ENCODE results near the gene LIPM.
A peak's percentile ranks its signal among the peaks of the same experiment; 100 is the strongest.

The LIPM gene

DNA sequence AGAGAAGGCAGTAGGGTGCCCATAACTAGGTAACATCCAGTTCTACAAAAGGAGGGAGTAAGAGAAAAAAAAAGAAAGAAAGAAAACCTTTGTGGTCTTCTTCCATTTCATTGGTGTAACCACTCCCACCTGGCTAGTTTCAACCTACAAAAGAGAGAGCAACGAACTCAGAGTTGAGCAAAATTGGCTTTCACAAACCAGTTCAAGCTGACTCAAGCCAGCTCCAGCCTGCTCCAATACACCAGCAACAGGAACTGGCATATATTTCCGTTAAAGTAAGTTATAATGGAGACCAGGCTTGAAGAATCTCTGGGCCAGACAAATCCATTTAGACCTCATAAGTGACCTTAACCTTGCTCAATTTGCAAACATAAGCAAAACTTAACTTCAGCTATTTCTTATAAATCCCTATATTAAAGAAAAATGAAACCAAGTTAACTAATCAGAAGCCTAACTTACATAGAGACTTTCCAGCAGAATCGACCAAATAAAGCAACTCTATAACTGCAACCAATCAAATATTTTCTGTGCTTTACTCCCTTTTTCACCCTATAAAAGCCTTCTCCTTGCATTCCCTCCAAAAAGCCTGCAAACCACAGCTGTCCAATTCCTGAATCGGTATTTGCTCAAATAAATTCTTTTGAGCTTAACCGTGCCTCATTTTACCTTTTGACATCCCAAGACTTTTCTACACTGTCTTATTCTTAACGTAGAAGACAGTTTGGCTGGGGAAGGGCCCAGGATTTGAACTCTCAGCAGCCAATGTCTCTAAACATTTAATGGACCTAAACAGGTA lies 39.0 kb downstream of the LIPM start:
- DNase-seq = no peak

DNA sequence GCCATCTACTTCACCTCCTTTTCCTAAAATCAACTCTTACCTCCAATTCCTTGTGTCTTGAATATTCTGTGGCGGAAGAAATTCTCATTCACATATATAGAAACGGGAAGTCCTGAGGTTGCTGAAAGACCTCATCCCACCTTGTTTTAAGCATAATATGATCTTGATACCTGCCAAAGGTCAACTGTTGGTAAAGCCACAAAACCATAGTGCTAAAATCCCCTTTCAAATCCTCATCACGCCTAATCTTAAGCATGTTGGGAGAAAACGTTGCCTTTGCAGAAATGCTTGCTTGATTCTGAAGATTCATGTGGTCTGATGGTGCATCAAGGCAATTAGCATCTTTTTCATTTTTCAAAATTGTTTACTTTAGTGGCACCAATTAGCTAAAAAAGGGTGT lies 40.6 kb downstream of the LIPM start:
- DNase-seq = no peak

DNA sequence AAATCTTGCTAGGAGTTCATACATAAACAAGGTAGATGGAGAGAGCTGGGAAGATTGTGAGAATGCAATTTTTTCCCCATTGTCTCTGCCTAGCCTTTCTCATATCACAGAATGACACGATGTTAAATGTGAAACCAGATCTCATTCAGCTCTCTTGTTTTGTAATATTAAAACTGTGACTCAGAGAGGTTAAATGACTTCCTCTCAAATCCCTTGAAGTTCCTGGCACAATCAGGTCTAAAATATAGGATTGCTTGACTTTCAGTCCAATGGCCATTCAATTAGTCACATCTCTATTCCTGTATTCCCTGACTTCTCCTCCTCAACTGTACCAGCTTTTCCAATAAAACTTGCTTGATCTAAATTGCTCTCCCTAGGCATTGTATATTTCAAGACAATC lies 46.0 kb downstream of the LIPM start:
- no peak for DNase-seq

DNA sequence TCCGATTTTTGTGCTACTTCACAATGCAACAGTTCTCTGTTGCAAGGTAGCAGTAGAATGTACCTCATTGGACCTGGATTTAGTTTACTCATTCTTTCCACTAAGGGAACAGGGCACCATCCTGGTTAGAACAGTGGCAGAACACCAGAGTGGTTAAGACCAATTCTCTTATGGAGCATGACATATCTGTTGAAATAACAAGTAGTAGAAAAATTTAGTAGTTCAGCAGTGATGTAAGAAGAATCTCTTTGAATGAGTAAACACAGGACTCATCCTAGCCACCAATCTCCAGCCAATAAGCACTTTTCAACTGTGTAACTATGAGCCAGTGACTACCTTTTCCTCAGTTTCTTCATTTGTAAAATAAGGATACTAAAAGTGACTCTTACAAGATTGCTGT lies 46.7 kb downstream of the LIPM start:
- no peak for DNase-seq

DNA sequence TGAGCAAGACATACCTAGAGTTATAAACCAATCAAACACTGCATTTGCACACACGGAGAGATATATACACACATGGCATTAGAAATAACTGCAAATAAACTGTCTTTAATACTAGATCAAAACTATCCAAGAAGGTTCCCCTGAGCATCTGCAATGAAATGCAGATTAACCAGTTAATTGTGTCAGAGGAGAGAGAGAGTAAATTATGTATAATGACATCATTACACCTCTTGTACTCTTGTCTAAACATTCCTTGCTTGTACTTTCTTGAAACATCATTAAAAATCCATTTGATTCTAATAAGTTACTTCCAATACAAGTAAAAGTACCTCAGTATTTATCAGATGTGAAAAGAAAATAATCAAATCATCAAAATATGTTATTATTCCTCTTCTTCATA lies 48.2 kb downstream of the LIPM start:
- DNase-seq = no peak

DNA sequence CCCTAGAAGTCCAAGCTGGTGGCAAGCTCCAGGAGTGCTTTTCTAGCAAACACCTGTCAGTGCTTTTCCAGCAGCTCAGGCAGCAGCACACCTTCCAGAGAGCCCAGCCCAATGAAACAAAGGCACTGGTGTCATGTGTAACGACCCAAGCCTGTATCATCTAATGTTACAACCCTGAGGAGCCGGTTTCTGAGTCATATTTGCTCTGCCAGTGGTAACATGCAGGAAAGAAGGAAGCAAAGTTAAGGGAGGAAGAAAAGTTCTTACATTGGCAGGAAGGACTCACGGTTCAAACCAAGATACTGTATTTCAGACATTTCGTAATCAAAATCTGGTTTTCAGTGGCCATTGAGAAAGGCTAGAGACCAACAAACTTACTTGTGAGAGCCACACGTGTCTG lies 49.2 kb downstream of the LIPM start, which contains the start of gene ANKRD22:
TSS of gene ANKRD22 (minus strand) at position 139 of the 400 bp plus-strand sequence. CDS start 237 bp downstream, outside the sequence.
- DNase-seq = peak; percentile 23

DNA sequence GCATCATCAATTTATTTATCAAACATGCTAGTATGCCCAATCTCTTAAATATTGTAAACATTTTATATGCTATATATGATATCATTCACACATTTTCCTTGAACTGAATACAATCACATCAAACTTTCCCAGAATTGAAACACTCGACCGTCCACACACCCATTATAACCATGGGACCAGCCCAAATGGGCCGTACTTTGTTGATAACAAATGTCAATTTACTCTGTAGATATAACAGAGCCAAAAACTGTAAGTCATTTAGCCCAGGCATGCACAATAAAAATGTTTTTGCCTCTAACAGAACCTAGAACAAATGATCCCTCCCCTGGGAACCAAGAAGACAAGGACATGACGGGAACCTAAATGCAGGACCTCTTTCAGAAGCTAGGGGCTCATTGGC lies 49.8 kb downstream of the LIPM start:
- DNase-seq = no peak

DNA sequence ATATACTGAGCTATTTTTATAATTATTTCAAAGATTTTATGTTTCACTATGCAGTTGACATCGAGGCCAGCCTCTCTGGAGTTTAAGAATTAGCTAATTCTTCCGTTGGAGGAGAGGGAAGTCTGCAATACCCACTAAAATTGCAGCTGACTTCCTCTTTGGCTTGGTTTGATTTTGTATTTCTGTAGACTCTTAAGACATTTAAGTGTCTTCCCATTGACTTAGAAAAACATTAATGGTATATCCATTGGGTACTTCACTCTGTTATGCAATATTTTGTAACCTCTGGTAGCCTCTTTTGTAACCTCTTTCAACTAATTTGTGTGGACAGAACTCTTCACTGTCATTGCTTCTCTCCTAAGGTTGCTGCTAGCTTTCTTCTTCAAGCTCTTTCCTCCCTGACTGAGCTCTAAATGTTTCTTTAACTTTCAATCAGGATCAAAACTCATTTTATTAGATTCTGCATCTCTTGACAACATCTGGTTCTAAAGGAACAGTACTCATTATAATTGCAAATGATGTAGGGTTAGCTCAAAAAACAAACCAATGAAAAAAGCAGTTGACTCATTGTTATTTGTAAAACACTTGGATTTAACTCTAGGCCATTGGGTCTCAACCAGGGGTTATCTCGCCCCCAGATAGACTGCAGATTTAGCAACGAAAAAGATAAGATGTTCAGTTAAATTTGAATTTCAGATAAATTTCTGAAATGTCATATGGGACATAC lies 50.8 kb downstream of the LIPM start:
- no peak for DNase-seq

DNA sequence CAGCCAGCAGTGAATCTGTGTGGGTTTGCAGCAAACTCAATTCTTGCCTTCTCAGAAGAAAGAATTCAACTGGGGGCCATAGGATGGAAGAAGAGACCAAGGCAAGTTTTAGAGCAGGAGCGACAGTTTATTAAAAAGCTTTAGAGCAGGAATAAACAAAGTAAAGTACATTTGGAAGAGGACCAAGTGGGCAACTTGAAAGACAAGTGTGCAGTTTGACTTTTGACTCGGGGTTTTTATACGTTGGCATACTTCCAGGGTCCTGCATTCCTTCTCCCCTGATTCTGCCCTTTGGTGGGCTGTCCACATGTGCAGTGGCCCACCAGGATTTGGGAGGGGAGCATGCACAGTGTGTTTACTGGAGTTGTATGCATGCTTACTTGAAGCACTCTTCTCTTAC lies 52.2 kb downstream of the LIPM start:
- no peak for DNase-seq

DNA sequence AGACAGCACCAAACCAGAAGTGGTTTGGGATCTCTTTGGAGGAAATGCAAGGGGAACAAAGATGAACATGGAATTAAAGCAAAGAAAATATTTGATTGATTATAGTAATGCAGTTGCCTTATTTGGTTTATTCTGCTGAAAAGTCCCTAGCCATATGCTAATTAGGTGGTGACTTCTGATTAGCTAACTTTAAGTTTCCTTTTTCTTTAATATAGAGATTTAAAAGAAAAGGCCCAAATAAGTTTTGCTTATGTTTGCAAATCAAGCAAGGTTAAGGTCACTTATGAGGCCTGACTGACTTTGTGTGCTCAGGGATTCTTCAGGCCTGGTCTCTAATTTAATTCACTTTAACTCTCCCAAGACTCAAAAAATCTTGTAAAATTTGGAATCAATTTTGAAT lies 55.3 kb downstream of the LIPM start:
- no peak for DNase-seq

DNA sequence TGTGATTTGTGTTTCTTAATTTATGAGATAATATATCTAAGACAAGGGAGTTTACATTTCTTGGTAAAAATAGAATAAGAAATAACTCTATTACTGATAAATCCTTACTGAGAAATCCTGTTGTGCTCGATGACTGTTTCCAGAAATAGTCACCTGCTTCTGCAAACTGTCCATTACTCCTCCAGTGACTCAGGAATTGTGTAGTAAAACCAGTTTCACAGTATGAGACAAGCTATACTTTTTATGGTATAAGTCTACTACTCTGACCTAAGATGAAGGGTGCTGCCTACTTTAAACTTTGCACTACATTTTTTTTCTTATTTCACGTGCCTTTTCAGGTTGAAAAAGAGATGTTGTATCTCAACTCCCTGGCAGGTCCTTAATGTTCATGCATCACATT lies 56.0 kb downstream of the LIPM start:
- no peak for DNase-seq

DNA sequence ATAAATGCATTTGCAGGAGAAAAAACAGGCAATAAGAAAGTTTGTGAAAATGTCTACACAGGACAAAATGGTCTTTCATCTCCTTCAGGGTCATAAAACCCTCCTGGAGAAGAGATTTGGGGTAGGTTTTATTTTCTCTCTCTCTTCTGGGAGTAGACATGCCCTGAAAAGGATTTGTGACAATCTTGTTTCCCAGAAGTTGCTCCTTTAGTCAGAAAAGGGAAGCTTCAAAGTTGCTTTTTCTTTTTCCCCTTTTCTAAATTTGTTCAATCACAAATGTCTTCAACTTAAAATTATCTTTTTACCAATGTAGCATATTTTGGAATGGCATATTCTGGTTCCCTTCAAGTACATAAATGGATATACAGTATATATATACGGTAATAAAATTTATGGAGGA lies 58.5 kb downstream of the LIPM start:
- DNase-seq = no peak

DNA sequence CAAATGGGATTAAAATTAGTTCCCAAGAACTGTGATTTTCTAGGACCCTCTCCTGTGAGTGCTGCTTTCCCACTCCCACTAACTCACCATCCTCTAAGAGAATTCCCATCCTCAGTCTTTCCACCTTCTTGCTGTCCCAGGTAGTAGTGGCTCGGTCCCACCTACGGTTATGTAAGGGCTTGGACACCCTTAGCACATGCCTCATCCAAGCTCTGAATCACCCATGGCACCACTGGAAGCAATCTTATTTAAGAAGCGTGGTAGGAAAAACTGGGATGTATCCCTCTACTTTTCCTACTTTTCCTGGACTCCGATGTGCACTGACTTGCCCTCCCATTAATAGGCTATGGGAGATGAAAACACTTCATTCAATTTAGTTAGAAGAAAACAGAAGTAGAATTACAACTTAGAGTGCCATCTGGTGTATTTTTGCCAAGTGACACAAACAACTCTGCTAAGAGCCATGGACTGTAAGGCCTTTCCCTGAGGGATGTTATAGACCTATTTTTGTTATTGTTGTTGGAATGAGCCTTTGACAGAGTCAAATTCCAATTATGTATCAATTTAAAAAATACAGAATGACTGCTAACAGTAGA lies 62.8 kb downstream of the LIPM start:
- no peak for DNase-seq

DNA sequence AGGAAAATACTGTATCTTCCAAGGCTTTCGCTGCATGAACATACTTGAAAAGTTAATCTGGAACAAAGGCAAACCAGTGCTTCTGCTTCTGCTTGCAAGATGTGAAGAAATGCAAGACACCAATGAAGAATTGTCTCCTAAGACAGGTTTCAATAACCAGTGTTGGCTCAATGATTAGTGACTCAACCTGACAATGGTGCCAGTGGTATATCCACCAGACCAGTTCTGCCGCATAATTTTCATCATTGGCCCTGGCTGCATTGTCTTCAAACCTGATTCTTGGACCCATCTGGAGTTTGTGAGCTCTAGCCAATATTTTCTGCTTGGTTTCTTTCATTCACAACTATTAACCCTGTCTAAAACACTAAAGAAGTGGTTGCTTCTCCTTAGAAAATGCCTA lies 63.9 kb downstream of the LIPM start:
- no peak for DNase-seq

DNA sequence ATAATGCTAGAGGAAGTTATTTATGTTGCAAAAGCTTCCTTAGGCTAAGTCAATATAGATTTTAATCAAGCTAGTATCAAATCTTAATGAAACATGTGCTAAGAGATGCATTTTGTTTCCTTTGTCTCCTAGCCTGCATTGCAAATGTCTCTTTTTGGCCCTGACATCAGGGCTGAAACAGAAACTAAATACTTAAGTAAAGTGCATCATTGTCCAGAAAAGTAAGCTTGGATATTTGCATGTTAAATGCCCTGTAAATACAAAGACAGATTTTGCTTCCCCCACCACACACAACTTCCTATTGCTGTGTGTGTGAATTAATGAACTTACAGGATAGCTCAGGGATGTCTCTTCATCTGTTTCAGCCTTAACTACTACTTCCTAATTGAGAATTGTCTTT lies 67.6 kb downstream of the LIPM start:
- DNase-seq = no peak

Measured in CD4-positive, alpha-beta T cell treated with Interferon gamma for 1 hour (primary cell).